HG02870 (cell line): ENCODE measurements around the gene FNIP2.
"Not testable (repeated sequence)": the region's sequence is repeated elsewhere in the genome, so short reads cannot be mapped to it uniquely, and the experiment has no call there.

Experiments
- ATAC-seq: cut with Tn5 transposase; IDR thresholded peaks from one replicate; pipeline ENCODE4 v1.9.1; 2021; ENCODE audit warnings: mild to moderate bottlenecking, moderate library complexity; ENCODE audit not compliant: unreplicated experiment

The FNIP2 gene

GRCh38 chr4:158788516-158788915, 19.7 kb downstream of the FNIP2 start:
- no peak for ATAC-seq

GRCh38 chr4:158789853-158790252, 21.0 kb downstream of the FNIP2 start:
- ATAC-seq: no peak

GRCh38 chr4:158793021-158793420, 24.2 kb downstream of the FNIP2 start:
- no peak for ATAC-seq

GRCh38 chr4:158793430-158793829, 24.6 kb downstream of the FNIP2 start:
- not testable (repeated sequence) for ATAC-seq

- no peak for ATAC-seq
Observed at GRCh38 chr4:158796370-158797140, 27.7 kb downstream of the FNIP2 start.

- no peak for ATAC-seq
Observed at GRCh38 chr4:158798062-158798461, 29.2 kb downstream of the FNIP2 start.

GRCh38 chr4:158799013-158799770, 30.4 kb downstream of the FNIP2 start:
- no peak for ATAC-seq

- ATAC-seq: no peak
Observed at GRCh38 chr4:158799856-158800255, 31.0 kb downstream of the FNIP2 start.

GRCh38 chr4:158801066-158801465, 32.2 kb downstream of the FNIP2 start:
- ATAC-seq: no peak

- ATAC-seq: no peak
Observed at GRCh38 chr4:158801677-158802076, 32.9 kb downstream of the FNIP2 start.

- no peak for ATAC-seq
Observed at GRCh38 chr4:158802914-158803313, 34.1 kb downstream of the FNIP2 start.

GRCh38 chr4:158805635-158806471, 37.0 kb downstream of the FNIP2 start:
- ATAC-seq: no peak

- no peak for ATAC-seq
Observed at GRCh38 chr4:158807691-158808090, 38.9 kb downstream of the FNIP2 start.

- no peak for ATAC-seq
Observed at GRCh38 chr4:158808399-158808798, 39.6 kb downstream of the FNIP2 start.

- ATAC-seq: not testable (repeated sequence)
Observed at GRCh38 chr4:158809208-158809607, 40.4 kb downstream of the FNIP2 start.

GRCh38 chr4:158809611-158810486, 41.0 kb downstream of the FNIP2 start:
- ATAC-seq: peak; percentile 92

- ATAC-seq: no peak
Observed at GRCh38 chr4:158810487-158811215, 41.8 kb downstream of the FNIP2 start.

- ATAC-seq: no peak
Observed at GRCh38 chr4:158811216-158811540, 42.4 kb downstream of the FNIP2 start.

GRCh38 chr4:158811704-158812103, 42.9 kb downstream of the FNIP2 start:
- ATAC-seq: no peak

- no peak for ATAC-seq
Observed at GRCh38 chr4:158812133-158812532, 43.3 kb downstream of the FNIP2 start.
